ENCODE data around the gene TBCK. TPM values are rescaled to one million over a fixed set of nuclear protein-coding genes. Genes with fewer than 3 reads are reported as not detected.

The TBCK gene
- total and polyA plus RNA-seq, 2 donors (not counting 1 experiment from before 2014, with no cell fraction given), result 17.5 to 86.1 TPM

DNA sequence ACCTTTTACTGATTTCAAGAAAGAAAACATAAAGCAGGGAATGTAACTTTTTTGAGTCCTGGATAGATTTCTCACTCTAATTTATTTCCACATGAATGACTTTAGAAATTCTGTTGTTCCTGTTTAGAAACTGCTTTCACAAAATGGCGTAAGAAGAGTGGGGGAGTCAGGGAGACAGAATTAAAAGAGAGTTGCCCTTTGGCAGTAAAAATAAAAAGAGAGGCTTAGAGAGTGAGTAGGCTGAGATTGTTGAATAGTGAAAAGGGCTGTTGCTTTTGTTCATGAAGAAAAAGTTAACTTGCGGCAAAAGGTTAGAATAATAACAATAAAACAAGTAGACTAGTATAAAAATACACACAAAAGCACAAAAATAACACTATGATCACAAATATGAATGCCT is 166.1 kb downstream of the TBCK start:
- no peaks in the 10 kb centered on the region for H3K4me1 Mint-ChIP-seq
- POLR2A ChIA-PET, result no interaction called here
- Histone ChIP-seq H3K27ac (ENCODE audit: low read length in 2 of 2) (no peak overlapping the region), H4K20me1 (ENCODE audit: control insufficient read depth, insufficient read depth, low read length, poor library complexity, severe bottlenecking) (no peaks in the 10 kb centered on the region), H3K9ac (ENCODE audit: low read length) (no peak overlapping the region), H3K4me1 (ENCODE audit: control insufficient read depth in 2 of 2, insufficient read depth in 2 of 2, low read length in 2 of 2) (no peaks in the 10 kb centered on the region), H3K4me2 (replicated peaks; ENCODE audit: low read depth, low read length, poor library complexity, severe bottlenecking) (no peak overlapping the region), H3K4me3 (ENCODE audit: control extremely low read depth in 1 of 5, extremely low read depth in 1 of 5, insufficient read depth in 1 of 5, low read depth in 2 of 5, low read length in 4 of 5) (no peak overlapping the region), H2AFZ (ENCODE audit: insufficient read depth, low read depth, low read length, poor library complexity, severe bottlenecking) (no peak overlapping the region), H3K27me3 (replicated peaks in 1 of 4; ENCODE audit: control extremely low read depth in 1 of 4, control insufficient read depth in 3 of 4, insufficient read depth in 4 of 4, low read length in 3 of 4) (no peaks in the 10 kb centered on the region), H3K9me3 (ENCODE audit: control extremely low read depth in 1 of 3, control insufficient read depth in 2 of 3, insufficient read depth in 1 of 3, low read length in 2 of 3) (peaks cover 1 to 15% (median 7%) of the 10 kb centered on the region in 3 donors), H3K36me3 (replicated peaks in 1 of 2; ENCODE audit: control extremely low read depth in 1 of 2, control insufficient read depth in 1 of 2, extremely low read depth in 1 of 2, insufficient read depth in 2 of 2, low read length in 1 of 2) (peaks cover 0 to 3% of the 10 kb centered on the region in 2 experiments), H3K79me2 (ENCODE audit: control insufficient read depth, insufficient read depth, low read length) (no peaks in the 10 kb centered on the region)
- TF ChIP-seq EZH2 (IDR thresholded peaks at IDR 0.05; ENCODE audit: borderline replicate concordance, insufficient read depth, low read depth, low read length, poor library complexity, severe bottlenecking), result no peak
- TF ChIP-seq, protein P1, sequence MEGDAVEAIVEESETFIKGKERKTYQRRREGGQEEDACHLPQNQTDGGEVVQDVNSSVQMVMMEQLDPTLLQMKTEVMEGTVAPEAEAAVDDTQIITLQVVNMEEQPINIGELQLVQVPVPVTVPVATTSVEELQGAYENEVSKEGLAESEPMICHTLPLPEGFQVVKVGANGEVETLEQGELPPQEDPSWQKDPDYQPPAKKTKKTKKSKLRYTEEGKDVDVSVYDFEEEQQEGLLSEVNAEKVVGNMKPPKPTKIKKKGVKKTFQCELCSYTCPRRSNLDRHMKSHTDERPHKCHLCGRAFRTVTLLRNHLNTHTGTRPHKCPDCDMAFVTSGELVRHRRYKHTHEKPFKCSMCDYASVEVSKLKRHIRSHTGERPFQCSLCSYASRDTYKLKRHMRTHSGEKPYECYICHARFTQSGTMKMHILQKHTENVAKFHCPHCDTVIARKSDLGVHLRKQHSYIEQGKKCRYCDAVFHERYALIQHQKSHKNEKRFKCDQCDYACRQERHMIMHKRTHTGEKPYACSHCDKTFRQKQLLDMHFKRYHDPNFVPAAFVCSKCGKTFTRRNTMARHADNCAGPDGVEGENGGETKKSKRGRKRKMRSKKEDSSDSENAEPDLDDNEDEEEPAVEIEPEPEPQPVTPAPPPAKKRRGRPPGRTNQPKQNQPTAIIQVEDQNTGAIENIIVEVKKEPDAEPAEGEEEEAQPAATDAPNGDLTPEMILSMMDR (IDR thresholded peaks at IDR 0.05), result no peak
- H3K27ac Mint-ChIP-seq, result no peak overlapping the region
- H3K27me3 Mint-ChIP-seq, result no peaks in the 10 kb centered on the region
- WGBS (ENCODE audit: insufficient coverage), result 100% methylated on average over 1 of the region's 2 CpGs
- CTCF ChIA-PET, result no interaction called here
- no peak for ATAC-seq (ENCODE audit: low read depth)
- H3K9me3 Mint-ChIP-seq (ENCODE audit: insufficient read depth), result peaks cover 19% of the 10 kb centered on the region
- intact Hi-C loops (cut with micrococcal nuclease), result no loop called here
- no peak overlapping the region for H3K4me3 Mint-ChIP-seq
- DNase-seq, result no peak

DNA sequence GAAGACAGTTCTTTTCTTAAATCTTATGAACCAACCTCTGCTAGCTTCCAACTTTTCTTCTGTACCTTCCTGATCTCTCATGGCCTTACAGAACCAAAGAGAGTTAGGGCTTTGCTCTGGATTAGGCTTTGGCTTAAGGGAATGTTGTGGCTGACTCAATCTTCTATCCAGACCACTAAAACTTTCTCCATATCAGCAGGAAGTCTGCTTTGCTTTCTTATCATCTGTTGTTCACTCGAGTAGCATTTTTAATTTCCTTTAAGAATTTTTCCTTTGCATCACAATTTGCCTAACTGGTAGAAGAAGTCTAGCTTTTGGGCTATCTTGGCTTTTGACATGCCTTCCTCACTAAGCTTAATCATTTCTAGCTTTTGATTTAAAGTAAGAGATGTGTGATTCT is 167.0 kb downstream of the TBCK start:
- Histone ChIP-seq H3K9ac (ENCODE audit: low read length) (no peak overlapping the region), H3K27ac (ENCODE audit: low read length in 2 of 2) (no peak overlapping the region), H2AFZ (ENCODE audit: insufficient read depth, low read depth, low read length, poor library complexity, severe bottlenecking) (no peak overlapping the region), H4K20me1 (ENCODE audit: control insufficient read depth, insufficient read depth, low read length, poor library complexity, severe bottlenecking) (no peaks in the 10 kb centered on the region), H3K9me3 (ENCODE audit: control extremely low read depth in 1 of 3, control insufficient read depth in 2 of 3, insufficient read depth in 1 of 3, low read length in 2 of 3) (peaks cover 1 to 15% (median 7%) of the 10 kb centered on the region in 3 donors), H3K4me2 (replicated peaks; ENCODE audit: low read depth, low read length, poor library complexity, severe bottlenecking) (no peak overlapping the region), H3K79me2 (ENCODE audit: control insufficient read depth, insufficient read depth, low read length) (no peaks in the 10 kb centered on the region), H3K4me1 (ENCODE audit: control insufficient read depth in 2 of 2, insufficient read depth in 2 of 2, low read length in 2 of 2) (no peaks in the 10 kb centered on the region), H3K27me3 (replicated peaks in 1 of 4; ENCODE audit: control extremely low read depth in 1 of 4, control insufficient read depth in 3 of 4, insufficient read depth in 4 of 4, low read length in 3 of 4) (no peaks in the 10 kb centered on the region), H3K4me3 (ENCODE audit: control extremely low read depth in 1 of 5, extremely low read depth in 1 of 5, insufficient read depth in 1 of 5, low read depth in 2 of 5, low read length in 4 of 5) (no peak overlapping the region), H3K36me3 (replicated peaks in 1 of 2; ENCODE audit: control extremely low read depth in 1 of 2, control insufficient read depth in 1 of 2, extremely low read depth in 1 of 2, insufficient read depth in 2 of 2, low read length in 1 of 2) (peaks cover 3% of the 10 kb centered on the region in 2 experiments)
- ATAC-seq (ENCODE audit: low read depth) (no peak), DNase-seq (no peak)
- intact Hi-C loops (cut with micrococcal nuclease), result no loop called here
- Mint-ChIP-seq H3K4me3 (no peak overlapping the region), H3K27me3 (no peaks in the 10 kb centered on the region), H3K27ac (no peak overlapping the region), H3K9me3 (ENCODE audit: insufficient read depth) (peaks cover 19% of the 10 kb centered on the region), H3K4me1 (no peaks in the 10 kb centered on the region)
- WGBS (ENCODE audit: insufficient coverage), result 100% methylated on average over 1 of the region's 1 CpG
- no peak for TF ChIP-seq EZH2 (IDR thresholded peaks at IDR 0.05; ENCODE audit: borderline replicate concordance, insufficient read depth, low read depth, low read length, poor library complexity, severe bottlenecking)
- TF ChIP-seq, protein P1 (IDR thresholded peaks at IDR 0.05), result no peak
- ChIA-PET POLR2A (no interaction called here), CTCF (no interaction called here)

Measured in B cell (primary cell).